Neural progenitor cell (in vitro differentiated cells): ENCODE results near the gene MMD2. TPM values are rescaled to one million over a fixed set of nuclear protein-coding genes. Genes with fewer than 3 reads are reported as not detected.
"Not testable (repeated sequence)": the region's sequence is repeated elsewhere in the genome, so short reads cannot be mapped to it uniquely, and the experiment has no call there.

Experiments
- DNase-seq: peaks from one replicate; pipeline ENCODE4 v3.0.0-alpha.2; 2016; ENCODE audit warnings: low spot score
- H2AFZ ChIP-seq: fragments of 200-600 bp; sonication (generic); replicated peaks from 2 replicates; pipeline ENCODE4 v1.6.1; 2016; ENCODE audit warnings: antibody characterized with exemption
- H3F3A ChIP-seq: fragments of 200-600 bp; sonication (generic); 2 replicates; pipeline ENCODE4 v1.6.1; 2016; ENCODE audit warnings: antibody characterized with exemption, low read depth
- H3K27ac ChIP-seq: fragments of 200-600 bp; sonication (generic); 2 replicates; pipeline ENCODE4 v1.5.1; 2016; ENCODE audit warnings: mild to moderate bottlenecking
- H3K27me3 ChIP-seq: fragments of 200-600 bp; sonication (generic); 2 replicates; pipeline ENCODE4 v1.6.1; 2016; ENCODE audit warnings: mild to moderate bottlenecking, moderate library complexity
- H3K36me3 ChIP-seq: fragments of 200-600 bp; sonication (generic); 2 replicates; pipeline ENCODE4 v1.5.1; 2016
- H3K4me1 ChIP-seq: fragments of 200-600 bp; sonication (generic); 2 replicates; pipeline ENCODE4 v1.6.1; 2016; ENCODE audit warnings: mixed run types
- H3K4me2 ChIP-seq: fragments of 200-600 bp; sonication (generic); 2 replicates; pipeline ENCODE4 v1.6.1; 2016
- H3K4me3 ChIP-seq: fragments of 200-600 bp; sonication (generic); 2 replicates; pipeline ENCODE4 v1.5.1; 2016
- H3K79me2 ChIP-seq: fragments of 200-600 bp; sonication (generic); 2 replicates; pipeline ENCODE4 v1.6.1; 2016; ENCODE audit warnings: low read depth
- H3K9ac ChIP-seq: fragments of 200-600 bp; sonication (generic); 2 replicates; pipeline ENCODE4 v1.6.1; 2016
- H3K9me3 ChIP-seq: fragments of 200-600 bp; sonication (generic); 2 replicates; pipeline ENCODE4 v1.5.1; 2016; ENCODE audit warnings: low read depth
- H4K20me1 ChIP-seq: fragments of 200-600 bp; sonication (generic); 2 replicates; pipeline ENCODE4 v1.6.1; 2016; ENCODE audit warnings: low read depth
- H3K27ac Mint-ChIP-seq: 3 replicates; pipeline ENCODE4 v1.8.0; 2021; ENCODE audit warnings: mixed read lengths
- H3K27me3 Mint-ChIP-seq: 2 replicates; pipeline ENCODE4 v1.8.0; 2022; ENCODE audit warnings: low read depth, mild to moderate bottlenecking, inconsistent platforms, moderate library complexity, mixed read lengths; ENCODE audit not compliant: insufficient read depth
- H3K36me3 Mint-ChIP-seq: 3 replicates; pipeline ENCODE4 v1.8.0; 2021; ENCODE audit warnings: mixed read lengths
- H3K4me1 Mint-ChIP-seq: 3 replicates; pipeline ENCODE4 v1.8.0; 2021; ENCODE audit warnings: mixed read lengths
- H3K4me3 Mint-ChIP-seq: 3 replicates; pipeline ENCODE4 v1.8.0; 2021; ENCODE audit warnings: mild to moderate bottlenecking, moderate library complexity, mixed read lengths
- H3K9me3 Mint-ChIP-seq: 3 replicates; pipeline ENCODE4 v1.8.0; 2020; ENCODE audit warnings: mixed read lengths
- EZH2 ChIP-seq: fragments of 200-600 bp; sonication (generic); IDR thresholded peaks from 2 replicates; pipeline ENCODE4 v1.6.1; 2017; ENCODE audit warnings: antibody characterized with exemption, mild to moderate bottlenecking, moderate library complexity
- EZH2phosphoT487 ChIP-seq: fragments of 200-600 bp; sonication (generic); IDR thresholded peaks from 2 replicates; pipeline ENCODE4 v1.6.1; 2017; ENCODE audit warnings: antibody characterized with exemption
- total RNA-seq: library from RNA; depleted of rRNA; stranded (reverse); fragments of >200 nt; gene quantifications from 2 replicates; pipeline ENCODE4 v1.2.3, GENCODE V29; 2015; ENCODE audit warnings: low replicate concordance
- TF ChIP-seq, protein P1 (sequence below): fragments of 200-600 bp; sonication (generic); IDR thresholded peaks from 2 replicates; pipeline ENCODE4 v1.5.1; 2017; ENCODE audit warnings: antibody characterized with exemption, mild to moderate bottlenecking

Gene MMD2
- total RNA-seq, 1 donor from 2014 or later: not detected

- no peaks in the 10 kb centered on the region for H3K4me1 Mint-ChIP-seq
- no peak overlapping the region for H3K4me3 Mint-ChIP-seq
- Histone ChIP-seq H2AFZ (no peak overlapping the region), H4K20me1 (no peaks in the 10 kb centered on the region), H3K36me3 (no peaks in the 10 kb centered on the region), H3K4me3 (no peak overlapping the region), H3K79me2 (no peaks in the 10 kb centered on the region), H3K9ac (no peak overlapping the region), H3K4me1 (no peaks in the 10 kb centered on the region), H3F3A (no peaks in the 10 kb centered on the region), H3K4me2 (no peak overlapping the region), H3K9me3 (no peaks in the 10 kb centered on the region), H3K27me3 (no peaks in the 10 kb centered on the region), H3K27ac (no peak overlapping the region)
- H3K27me3 Mint-ChIP-seq: no peaks in the 10 kb centered on the region
- no peaks in the 10 kb centered on the region for H3K9me3 Mint-ChIP-seq
- TF ChIP-seq EZH2phosphoT487 (no peak), EZH2 (no peak)
- TF ChIP-seq, protein P1, sequence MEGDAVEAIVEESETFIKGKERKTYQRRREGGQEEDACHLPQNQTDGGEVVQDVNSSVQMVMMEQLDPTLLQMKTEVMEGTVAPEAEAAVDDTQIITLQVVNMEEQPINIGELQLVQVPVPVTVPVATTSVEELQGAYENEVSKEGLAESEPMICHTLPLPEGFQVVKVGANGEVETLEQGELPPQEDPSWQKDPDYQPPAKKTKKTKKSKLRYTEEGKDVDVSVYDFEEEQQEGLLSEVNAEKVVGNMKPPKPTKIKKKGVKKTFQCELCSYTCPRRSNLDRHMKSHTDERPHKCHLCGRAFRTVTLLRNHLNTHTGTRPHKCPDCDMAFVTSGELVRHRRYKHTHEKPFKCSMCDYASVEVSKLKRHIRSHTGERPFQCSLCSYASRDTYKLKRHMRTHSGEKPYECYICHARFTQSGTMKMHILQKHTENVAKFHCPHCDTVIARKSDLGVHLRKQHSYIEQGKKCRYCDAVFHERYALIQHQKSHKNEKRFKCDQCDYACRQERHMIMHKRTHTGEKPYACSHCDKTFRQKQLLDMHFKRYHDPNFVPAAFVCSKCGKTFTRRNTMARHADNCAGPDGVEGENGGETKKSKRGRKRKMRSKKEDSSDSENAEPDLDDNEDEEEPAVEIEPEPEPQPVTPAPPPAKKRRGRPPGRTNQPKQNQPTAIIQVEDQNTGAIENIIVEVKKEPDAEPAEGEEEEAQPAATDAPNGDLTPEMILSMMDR: no peak
- H3K36me3 Mint-ChIP-seq: peaks cover 14% of the 10 kb centered on the region
- no peak overlapping the region for H3K27ac Mint-ChIP-seq
- no peak for DNase-seq
Measured at GRCh38 chr7:4993471-4993870, 34.5 kb upstream of the MMD2 start.

- peaks cover 42% of the 10 kb centered on the region for H3K36me3 Mint-ChIP-seq
- H3K79me2 ChIP-seq: peaks cover 11% of the 10 kb centered on the region
- not testable (repeated sequence) for H3K9me3 Mint-ChIP-seq, H3K4me2 ChIP-seq, H3K4me3 ChIP-seq, H3K27me3 ChIP-seq, DNase-seq, H3K9me3 ChIP-seq, H4K20me1 ChIP-seq, H3K27ac ChIP-seq, H3K4me3 Mint-ChIP-seq, H3K9ac ChIP-seq, H3K4me1 Mint-ChIP-seq, H3K36me3 ChIP-seq, H3K27me3 Mint-ChIP-seq, H3F3A ChIP-seq, H3K4me1 ChIP-seq, H2AFZ ChIP-seq, H3K27ac Mint-ChIP-seq
Measured at GRCh38 chr7:4982741-4983140, 23.8 kb upstream of the MMD2 start.

GRCh38 chr7:4981295-4981890 lies 22.4 kb upstream of the MMD2 start:
- peaks cover 40% of the 10 kb centered on the region for H3K36me3 Mint-ChIP-seq
- not testable (repeated sequence) for H3K4me1 Mint-ChIP-seq, H3K9me3 Mint-ChIP-seq, H2AFZ ChIP-seq, H3K4me1 ChIP-seq, H3K27me3 Mint-ChIP-seq, H3K4me3 Mint-ChIP-seq, H3F3A ChIP-seq, H3K27ac ChIP-seq, H3K4me3 ChIP-seq, DNase-seq, H3K9me3 ChIP-seq, H4K20me1 ChIP-seq, H3K27ac Mint-ChIP-seq, H3K27me3 ChIP-seq, H3K4me2 ChIP-seq, H3K9ac ChIP-seq
- H3K36me3 ChIP-seq: peaks cover 15% of the 10 kb centered on the region
- peaks cover 12% of the 10 kb centered on the region for H3K79me2 ChIP-seq

DNA sequence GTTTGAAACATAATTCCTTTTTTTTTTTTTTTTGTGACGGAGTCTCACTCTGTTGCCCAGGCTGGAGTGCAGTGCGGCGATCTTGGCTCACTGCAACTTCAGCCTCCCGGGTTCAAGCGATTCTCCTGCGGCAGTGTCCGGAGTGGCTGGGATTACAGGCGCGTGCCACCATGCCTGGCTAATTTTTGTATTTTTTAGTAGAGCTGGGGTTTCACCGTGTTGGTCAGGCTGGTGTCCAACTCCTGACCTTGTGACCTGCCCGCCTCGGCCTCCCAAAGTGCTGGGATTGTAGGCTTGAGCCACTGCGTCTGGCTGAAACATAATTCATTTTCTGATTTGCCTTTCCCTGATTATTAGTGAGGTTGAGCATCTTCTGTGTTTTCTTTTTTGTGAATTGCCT lies 16.6 kb upstream of the MMD2 start:
- H3K4me3 Mint-ChIP-seq: peak overlapping the region; percentile 69
- Histone ChIP-seq H3K36me3 (peaks cover 11% of the 10 kb centered on the region), H3K79me2 (peaks cover 26% of the 10 kb centered on the region), H4K20me1 (peaks cover 14% of the 10 kb centered on the region)
- not testable (repeated sequence) for H3K27ac ChIP-seq, H3F3A ChIP-seq, H3K27ac Mint-ChIP-seq, H2AFZ ChIP-seq, H3K9me3 Mint-ChIP-seq, H3K9me3 ChIP-seq, H3K27me3 Mint-ChIP-seq, H3K4me3 ChIP-seq, H3K4me1 ChIP-seq, DNase-seq, H3K9ac ChIP-seq, H3K4me2 ChIP-seq, H3K27me3 ChIP-seq
- H3K4me1 Mint-ChIP-seq: peaks cover 11% of the 10 kb centered on the region
- peaks cover 26% of the 10 kb centered on the region for H3K36me3 Mint-ChIP-seq

DNA sequence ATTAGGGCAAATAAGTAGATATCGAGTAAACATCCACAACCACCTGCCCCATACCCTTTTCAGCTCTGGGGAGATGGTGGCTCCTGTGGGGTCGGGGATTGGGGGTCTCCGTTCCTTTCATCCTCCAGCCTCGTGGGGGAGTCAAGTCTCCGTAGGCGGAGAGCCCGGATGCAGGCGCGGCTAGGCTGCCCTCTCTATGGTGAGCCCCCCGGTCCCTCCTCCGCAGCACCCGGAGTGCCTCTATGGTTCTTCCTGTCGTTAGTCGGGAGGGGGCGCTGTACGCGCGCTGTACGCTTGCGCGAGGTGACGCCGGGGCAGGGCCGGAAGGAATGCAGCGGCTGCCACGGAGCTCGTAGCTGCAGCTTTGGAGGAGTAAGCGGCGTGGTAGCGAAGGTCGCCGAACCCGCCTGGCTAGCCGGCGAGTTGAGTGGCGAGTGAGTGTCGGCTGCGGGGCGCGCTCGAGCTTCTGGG lies 14.8 kb upstream of the MMD2 start:
- Mint-ChIP-seq H3K27me3 (peaks cover 2% of the 10 kb centered on the region), H3K4me3 (peak overlapping the region; percentile 99), H3K27ac (peak overlapping the region; percentile 95), H3K4me1 (peaks cover 11% of the 10 kb centered on the region), H3K9me3 (peaks cover 7% of the 10 kb centered on the region), H3K36me3 (peaks cover 17% of the 10 kb centered on the region)
- peaks cover 5% of the 10 kb centered on the region for H3K4me1 ChIP-seq
- TF ChIP-seq, protein P1: peak; percentile 83
- TF ChIP-seq EZH2 (no peak), EZH2phosphoT487 (no peak)
- H4K20me1 ChIP-seq: peaks cover 14% of the 10 kb centered on the region
- no peaks in the 10 kb centered on the region for H3K9me3 ChIP-seq
- H3K36me3 ChIP-seq: peaks cover 11% of the 10 kb centered on the region
- no peak overlapping the region for H3K27ac ChIP-seq
- no peaks in the 10 kb centered on the region for H3K27me3 ChIP-seq
- peak overlapping the region; percentile 80 for H3K4me3 ChIP-seq
- DNase-seq: peak; percentile 96
- peaks cover 20% of the 10 kb centered on the region for H3K79me2 ChIP-seq
- peak overlapping the region; percentile 93 for H3K4me2 ChIP-seq
- no peaks in the 10 kb centered on the region for H3F3A ChIP-seq
- H3K9ac ChIP-seq: peak overlapping the region; percentile 58
- peak overlapping the region; percentile 84 for H2AFZ ChIP-seq

- H3K9me3 Mint-ChIP-seq, H3K9me3 ChIP-seq, H3K4me3 ChIP-seq, DNase-seq, H3K27ac ChIP-seq, H3K27me3 ChIP-seq, H3F3A ChIP-seq, H3K36me3 ChIP-seq, H3K4me2 ChIP-seq, H3K27ac Mint-ChIP-seq, H3K27me3 Mint-ChIP-seq, H2AFZ ChIP-seq, H3K36me3 Mint-ChIP-seq, H3K4me3 Mint-ChIP-seq, H3K9ac ChIP-seq, H3K4me1 ChIP-seq: not testable (repeated sequence)
- peaks cover 11% of the 10 kb centered on the region for H3K4me1 Mint-ChIP-seq
- H4K20me1 ChIP-seq: peaks cover 14% of the 10 kb centered on the region
- peaks cover 20% of the 10 kb centered on the region for H3K79me2 ChIP-seq
Measured at GRCh38 chr7:4972446-4972845, 13.5 kb upstream of the MMD2 start.
